Hepatocyte (in vitro differentiated cells): Measurements from ENCODE around the gene PRKCSH. TPM values are rescaled to one million over a fixed set of nuclear protein-coding genes. Genes with fewer than 3 reads are reported as not detected.
A peak's percentile ranks its signal among the peaks of the same experiment; 100 is the strongest.

Experiments used
- DNase-seq: peaks from one replicate; pipeline ENCODE4 v3.0.0-alpha.2; 2016; ENCODE audit warnings: low spot score
- H2AFZ ChIP-seq: fragments of 200-600 bp; sonication (generic); 2 replicates; pipeline ENCODE4 v1.6.0; 2016; ENCODE audit warnings: antibody characterized with exemption, mild to moderate bottlenecking
- H3K27ac ChIP-seq: fragments of 200-600 bp; sonication (generic); 2 replicates; pipeline ENCODE4 v1.5.1; 2016; ENCODE audit warnings: mild to moderate bottlenecking
- H3K27me3 ChIP-seq: fragments of 200-600 bp; sonication (generic); 2 replicates; pipeline ENCODE4 v1.6.1; 2016
- H3K36me3 ChIP-seq: fragments of 200-600 bp; sonication (generic); replicated peaks from 2 replicates; pipeline ENCODE4 v1.5.1; 2016; ENCODE audit warnings: low read depth; ENCODE audit not compliant: insufficient read depth
- H3K4me1 ChIP-seq: fragments of 200-600 bp; sonication (generic); 2 replicates; pipeline ENCODE4 v1.5.1; 2016; ENCODE audit warnings: mild to moderate bottlenecking, moderate library complexity; ENCODE audit not compliant: insufficient read depth
- H3K4me2 ChIP-seq: fragments of 200-600 bp; sonication (generic); 2 replicates; pipeline ENCODE4 v1.6.0; 2016
- H3K4me3 ChIP-seq: fragments of 200-600 bp; sonication (generic); 2 replicates; pipeline ENCODE4 v1.5.1; 2016; ENCODE audit warnings: mild to moderate bottlenecking
- H3K79me2 ChIP-seq: fragments of 200-600 bp; sonication (generic); 2 replicates; pipeline ENCODE4 v1.6.0; 2017; ENCODE audit warnings: mild to moderate bottlenecking
- H3K9me2 ChIP-seq: fragments of 200-600 bp; sonication (generic); replicated peaks from 2 replicates; pipeline ENCODE4 v1.6.0; 2017; ENCODE audit warnings: mild to moderate bottlenecking; ENCODE audit not compliant: insufficient read depth
- H3K9me3 ChIP-seq: fragments of 200-600 bp; sonication (generic); 2 replicates; pipeline ENCODE4 v1.5.1; 2016; ENCODE audit warnings: low read depth, mild to moderate bottlenecking
- H4K20me1 ChIP-seq: fragments of 200-600 bp; sonication (generic); 2 replicates; pipeline ENCODE4 v1.6.0; 2016; ENCODE audit warnings: mild to moderate bottlenecking; ENCODE audit not compliant: insufficient read depth, poor library complexity, severe bottlenecking
- EZH2 ChIP-seq: fragments of 200-600 bp; sonication (generic); IDR thresholded peaks from 2 replicates; pipeline ENCODE4 v1.6.1; 2016; ENCODE audit warnings: antibody characterized with exemption, mild to moderate bottlenecking, borderline replicate concordance
- EZH2phosphoT487 ChIP-seq: fragments of 200-600 bp; sonication (generic); IDR thresholded peaks from one replicate; pipeline ENCODE4 v1.6.1; 2018; ENCODE audit warnings: antibody characterized with exemption, mild to moderate bottlenecking, low read depth, moderate library complexity; ENCODE audit not compliant: unreplicated experiment, severe bottlenecking
- WGBS: methylation state at CpG from one replicate; pipeline ENCODE4 v1.1.6; 2016; ENCODE audit warnings: low lambda C conversion rate; ENCODE audit errors: missing lambda C conversion rate; 5-methylcytosine and 5-hydroxymethylcytosine counted together
- polyA plus RNA-seq: library from polyadenylated mRNA; unstranded; fragments of >200 nt; fragmentation: Nextera tagmentation; extraction: Ambion mirVana; gene quantifications from 2 replicates; pipeline ENCODE4 v1.2.1, GENCODE V29; 2016
- total RNA-seq: library from RNA; depleted of rRNA; stranded (reverse); fragments of >200 nt; gene quantifications from 2 replicates; pipeline ENCODE4 v1.2.3, GENCODE V29; 2014
- TF ChIP-seq, protein P1 (sequence below): fragments of 200-600 bp; sonication (generic); IDR thresholded peaks from 2 replicates; pipeline ENCODE4 v1.5.1; 2016; ENCODE audit warnings: antibody characterized with exemption, mild to moderate bottlenecking; ENCODE audit not compliant: poor library complexity

The PRKCSH gene
- total and polyA plus RNA-seq, 2 experiments from 2014 or later, result 85.1 to 251 TPM

DNA sequence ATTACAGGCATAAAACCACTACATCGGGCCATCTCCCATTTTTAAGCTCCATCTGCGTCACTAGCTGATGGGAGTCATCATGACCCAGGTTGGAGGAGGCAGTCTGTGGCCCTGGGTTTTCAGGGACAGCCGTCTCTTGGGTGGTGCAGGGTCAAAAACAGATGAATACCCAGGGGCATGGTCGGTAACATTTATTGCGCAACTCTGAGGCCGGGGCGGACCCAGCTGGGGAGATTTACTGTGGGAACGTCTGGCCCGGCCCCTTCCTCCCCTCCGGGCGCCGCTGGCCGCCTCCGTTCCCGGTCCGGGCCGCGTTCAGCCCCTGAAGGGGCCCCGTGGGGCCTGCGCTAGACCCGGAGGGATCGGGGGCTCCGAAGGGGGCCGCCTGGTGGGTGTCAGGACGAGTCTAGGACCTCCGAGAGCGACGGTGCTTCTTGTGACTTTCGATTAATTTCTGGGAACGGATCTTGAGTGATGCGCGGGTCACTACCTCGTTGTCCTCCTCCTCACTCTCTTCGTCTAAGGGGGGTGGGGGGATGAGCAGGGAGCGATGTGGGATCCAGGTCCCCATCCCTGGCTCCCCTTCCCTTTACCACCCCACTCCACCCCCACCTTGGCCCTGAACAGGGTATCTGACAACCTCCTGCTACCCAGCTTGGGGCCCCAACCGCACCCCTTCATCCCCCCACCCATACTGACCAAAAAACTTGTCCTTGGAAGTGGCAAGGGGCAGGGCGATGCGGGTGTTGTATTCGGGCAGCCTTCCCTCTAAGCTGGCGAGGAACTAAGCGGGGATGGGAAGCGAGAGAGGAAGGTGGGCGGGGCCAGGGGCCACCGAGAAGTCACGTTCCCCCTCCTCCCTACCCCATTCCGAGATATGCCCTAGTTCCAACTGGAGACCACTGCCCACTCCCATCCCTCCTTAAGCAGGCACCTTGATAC is 14.7 kb upstream of the PRKCSH start:
- Histone ChIP-seq H3K79me2 (peaks cover 6% of the 10 kb centered on the region), H3K4me2 (peak overlapping the region; percentile 86), H3K9me2 (no peaks in the 10 kb centered on the region), H2AFZ (peak overlapping the region; percentile 75), H3K4me1 (peaks cover 21% of the 10 kb centered on the region), H4K20me1 (no peaks in the 10 kb centered on the region), H3K36me3 (no peaks in the 10 kb centered on the region), H3K27ac (peak overlapping the region; percentile 53), H3K4me3 (peak overlapping the region; percentile 41), H3K9me3 (no peaks in the 10 kb centered on the region), H3K27me3 (peaks cover 5% of the 10 kb centered on the region)
- TF ChIP-seq, protein P1, sequence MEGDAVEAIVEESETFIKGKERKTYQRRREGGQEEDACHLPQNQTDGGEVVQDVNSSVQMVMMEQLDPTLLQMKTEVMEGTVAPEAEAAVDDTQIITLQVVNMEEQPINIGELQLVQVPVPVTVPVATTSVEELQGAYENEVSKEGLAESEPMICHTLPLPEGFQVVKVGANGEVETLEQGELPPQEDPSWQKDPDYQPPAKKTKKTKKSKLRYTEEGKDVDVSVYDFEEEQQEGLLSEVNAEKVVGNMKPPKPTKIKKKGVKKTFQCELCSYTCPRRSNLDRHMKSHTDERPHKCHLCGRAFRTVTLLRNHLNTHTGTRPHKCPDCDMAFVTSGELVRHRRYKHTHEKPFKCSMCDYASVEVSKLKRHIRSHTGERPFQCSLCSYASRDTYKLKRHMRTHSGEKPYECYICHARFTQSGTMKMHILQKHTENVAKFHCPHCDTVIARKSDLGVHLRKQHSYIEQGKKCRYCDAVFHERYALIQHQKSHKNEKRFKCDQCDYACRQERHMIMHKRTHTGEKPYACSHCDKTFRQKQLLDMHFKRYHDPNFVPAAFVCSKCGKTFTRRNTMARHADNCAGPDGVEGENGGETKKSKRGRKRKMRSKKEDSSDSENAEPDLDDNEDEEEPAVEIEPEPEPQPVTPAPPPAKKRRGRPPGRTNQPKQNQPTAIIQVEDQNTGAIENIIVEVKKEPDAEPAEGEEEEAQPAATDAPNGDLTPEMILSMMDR, result no peak
- TF ChIP-seq EZH2phosphoT487 (no peak), EZH2 (no peak)
- peak; percentile 66 for DNase-seq
- 12% methylated on average over 39 of the region's 46 CpGs for WGBS

DNA sequence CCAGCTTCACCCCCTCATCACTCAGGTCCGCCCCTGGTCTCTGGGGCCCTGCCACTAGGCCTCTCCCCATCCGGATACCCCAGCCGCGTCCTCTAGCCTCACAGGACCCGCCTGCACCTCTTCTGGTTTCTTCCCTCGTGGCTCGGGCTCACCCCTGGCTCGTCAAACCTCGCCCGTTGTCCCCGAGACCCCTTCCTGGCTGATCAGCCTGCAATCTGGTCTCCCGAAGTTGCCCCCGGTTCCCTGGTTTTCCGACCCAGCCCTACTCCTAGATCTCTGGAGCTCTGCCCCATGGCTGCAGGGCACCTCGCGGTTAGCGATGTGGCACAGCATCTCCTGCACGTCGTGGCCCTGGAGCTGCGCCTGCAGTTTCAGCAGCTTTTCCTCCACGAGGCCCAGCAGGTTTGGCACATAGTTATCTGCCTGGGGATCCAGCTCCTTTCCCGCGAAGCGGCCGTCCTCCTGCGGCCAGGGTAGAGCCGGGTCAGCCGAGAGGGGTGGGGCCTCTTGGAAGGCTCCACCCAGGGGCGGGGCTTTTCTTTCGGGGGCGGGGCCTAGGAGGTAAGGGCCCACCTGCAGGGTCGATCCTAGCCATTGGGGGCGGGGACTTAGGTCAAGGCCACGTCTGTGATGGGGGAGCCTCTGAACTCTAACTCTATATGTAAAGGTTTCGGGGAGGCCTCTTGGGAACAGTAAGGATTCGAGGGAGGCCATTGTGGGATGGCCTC is 13.9 kb upstream of the PRKCSH start:
- TF ChIP-seq EZH2, result no peak
- TF ChIP-seq, protein P1, result no peak
- TF ChIP-seq EZH2phosphoT487, result no peak
- H3K79me2 ChIP-seq, result peaks cover 6% of the 10 kb centered on the region
- no peaks in the 10 kb centered on the region for H4K20me1 ChIP-seq
- peaks cover 21% of the 10 kb centered on the region for H3K4me1 ChIP-seq
- peak overlapping the region; percentile 86 for H3K4me2 ChIP-seq
- no peaks in the 10 kb centered on the region for H3K9me3 ChIP-seq
- WGBS, result 20% methylated on average over 34 of the region's 36 CpGs
- no peaks in the 10 kb centered on the region for H3K9me2 ChIP-seq
- H2AFZ ChIP-seq, result peak overlapping the region; percentile 67
- peak overlapping the region; percentile 53 for H3K27ac ChIP-seq
- H3K36me3 ChIP-seq, result no peaks in the 10 kb centered on the region
- peaks cover 5% of the 10 kb centered on the region for H3K27me3 ChIP-seq
- H3K4me3 ChIP-seq, result no peak overlapping the region
- peak; percentile 69 for DNase-seq

DNA sequence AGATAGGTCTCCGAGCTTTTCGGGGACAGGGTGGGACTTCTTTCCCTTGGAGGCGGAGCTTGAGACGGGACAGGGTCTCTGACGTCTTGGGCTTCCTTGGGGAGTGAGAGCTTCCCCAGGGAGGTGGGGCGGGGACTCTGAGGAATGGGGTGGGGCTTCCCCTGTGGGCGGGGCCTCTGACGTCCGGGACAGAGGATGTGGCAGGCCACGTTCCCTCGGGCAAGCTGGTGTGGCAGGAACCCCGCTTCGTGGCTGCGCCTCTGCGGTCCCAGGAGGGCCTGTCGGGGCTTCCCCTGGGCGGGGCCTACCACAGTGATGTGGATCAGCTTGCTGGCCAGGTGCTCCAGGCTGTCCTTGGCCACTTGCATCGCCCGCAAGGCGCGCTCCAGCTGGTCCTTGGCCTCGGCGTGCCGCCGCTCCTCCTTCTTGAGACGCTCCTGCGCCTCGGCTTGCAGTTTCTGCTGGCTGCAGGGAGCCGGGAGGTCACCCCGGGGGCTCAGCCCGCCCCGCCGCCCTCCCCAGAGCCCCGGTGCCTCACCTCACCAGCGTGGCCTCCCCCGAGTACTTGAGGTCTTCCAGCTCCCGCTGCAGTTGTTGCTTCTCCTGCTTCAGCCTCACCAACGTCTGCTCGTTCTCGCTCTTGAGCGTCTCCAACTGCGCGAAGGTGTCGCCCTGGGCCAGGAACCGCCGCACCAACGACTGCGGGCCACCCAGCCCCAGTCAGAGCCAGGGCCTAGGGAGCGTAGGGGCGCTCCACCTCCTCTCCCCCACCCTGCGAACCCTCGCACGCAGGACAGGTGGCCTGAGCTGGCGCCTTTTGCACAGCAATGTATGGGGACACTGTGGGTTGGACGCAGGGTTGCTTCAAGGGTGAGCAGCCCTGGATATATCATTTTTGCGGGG is 13.0 kb upstream of the PRKCSH start:
- H3K36me3 ChIP-seq, result no peaks in the 10 kb centered on the region
- DNase-seq, result peak; percentile 86
- peak overlapping the region; percentile 67 for H2AFZ ChIP-seq
- no peak overlapping the region for H3K4me3 ChIP-seq
- no peaks in the 10 kb centered on the region for H4K20me1 ChIP-seq
- peak overlapping the region; percentile 86 for H3K4me2 ChIP-seq
- no peaks in the 10 kb centered on the region for H3K9me3 ChIP-seq
- TF ChIP-seq EZH2 (no peak), EZH2phosphoT487 (no peak)
- TF ChIP-seq, protein P1, result no peak
- WGBS, result 32% methylated on average over 29 of the region's 56 CpGs
- peaks cover 3% of the 10 kb centered on the region for H3K79me2 ChIP-seq
- H3K27me3 ChIP-seq, result peaks cover 5% of the 10 kb centered on the region
- peak overlapping the region; percentile 62 for H3K27ac ChIP-seq
- peaks cover 21% of the 10 kb centered on the region for H3K4me1 ChIP-seq
- no peaks in the 10 kb centered on the region for H3K9me2 ChIP-seq
